Measurements from ENCODE around the gene NPHP4. TPM values are rescaled to one million over a fixed set of nuclear protein-coding genes. Genes with fewer than 3 reads are reported as not detected.

NPHP4 gene
- polyA plus RNA-seq, 1 of the 3 experiments (the other 2 are of a cell fraction): 7.0 TPM

DNA sequence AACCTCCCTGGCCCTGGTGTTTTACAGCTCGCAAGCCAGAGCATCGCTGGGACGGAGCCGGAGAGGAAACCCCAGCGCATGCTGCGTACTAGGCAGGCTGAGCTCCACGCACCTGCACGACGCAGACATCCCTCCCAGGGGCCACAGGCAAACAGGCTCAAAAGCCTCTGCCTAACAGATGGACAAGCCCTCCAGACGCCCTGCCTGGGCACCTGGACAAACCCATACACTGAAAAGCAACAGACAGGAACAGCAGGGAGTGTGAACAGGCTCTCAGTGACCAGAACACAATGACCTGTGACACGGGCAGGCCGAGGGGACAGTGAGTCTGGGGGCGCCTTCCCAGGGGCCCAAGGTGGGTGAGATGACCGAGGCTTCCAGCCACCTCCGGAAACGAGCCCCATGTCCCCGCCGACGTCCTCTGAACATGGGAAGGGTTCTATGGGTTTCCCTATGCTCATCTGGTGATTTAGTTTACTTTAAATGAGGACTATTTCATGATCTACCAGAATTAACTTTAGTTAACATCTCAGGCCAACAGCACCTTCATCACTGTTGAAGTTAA is 40.3 kb downstream of the NPHP4 start:
- TF ChIP-seq ELF1 (IDR thresholded peaks at IDR 0.05) (no peak), TAF1 (IDR thresholded peaks at IDR 0.05; ENCODE audit: borderline replicate concordance, low read depth, low read length) (no peak), CHD2 (IDR thresholded peaks at IDR 0.05; ENCODE audit: low read length, partially characterized antibody) (no peak), YY1 (IDR thresholded peaks at IDR 0.05; ENCODE audit: low read depth) (no peak), MEF2A (IDR thresholded peaks at IDR 0.05; ENCODE audit: borderline replicate concordance, low read depth) (no peak), EZH2phosphoT487 (IDR thresholded peaks at IDR 0.05; ENCODE audit: borderline replicate concordance, low read depth) (no peak), POLR2AphosphoS5 (IDR thresholded peaks at IDR 0.05; ENCODE audit: low read depth, low read length) (no peak), TEAD4 (IDR thresholded peaks at IDR 0.05; ENCODE audit: borderline replicate concordance, insufficient read depth) (no peak), RCOR1 (IDR thresholded peaks at IDR 0.05; ENCODE audit: low read length) (no peak), GABPA (IDR thresholded peaks at IDR 0.05; ENCODE audit: low read depth) (no peak), SMC3 (IDR thresholded peaks at IDR 0.05; ENCODE audit: low read depth, low read length) (no peak), GATA2 (CRISPR knock-in tag; IDR thresholded peaks at IDR 0.05) (no peak), FOXJ3 (CRISPR knock-in tag; IDR thresholded peaks at IDR 0.05) (no peak)
- TF ChIP-seq, protein P1, sequence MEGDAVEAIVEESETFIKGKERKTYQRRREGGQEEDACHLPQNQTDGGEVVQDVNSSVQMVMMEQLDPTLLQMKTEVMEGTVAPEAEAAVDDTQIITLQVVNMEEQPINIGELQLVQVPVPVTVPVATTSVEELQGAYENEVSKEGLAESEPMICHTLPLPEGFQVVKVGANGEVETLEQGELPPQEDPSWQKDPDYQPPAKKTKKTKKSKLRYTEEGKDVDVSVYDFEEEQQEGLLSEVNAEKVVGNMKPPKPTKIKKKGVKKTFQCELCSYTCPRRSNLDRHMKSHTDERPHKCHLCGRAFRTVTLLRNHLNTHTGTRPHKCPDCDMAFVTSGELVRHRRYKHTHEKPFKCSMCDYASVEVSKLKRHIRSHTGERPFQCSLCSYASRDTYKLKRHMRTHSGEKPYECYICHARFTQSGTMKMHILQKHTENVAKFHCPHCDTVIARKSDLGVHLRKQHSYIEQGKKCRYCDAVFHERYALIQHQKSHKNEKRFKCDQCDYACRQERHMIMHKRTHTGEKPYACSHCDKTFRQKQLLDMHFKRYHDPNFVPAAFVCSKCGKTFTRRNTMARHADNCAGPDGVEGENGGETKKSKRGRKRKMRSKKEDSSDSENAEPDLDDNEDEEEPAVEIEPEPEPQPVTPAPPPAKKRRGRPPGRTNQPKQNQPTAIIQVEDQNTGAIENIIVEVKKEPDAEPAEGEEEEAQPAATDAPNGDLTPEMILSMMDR (IDR thresholded peaks at IDR 0.05): no peak
- TF ChIP-seq, protein P2, sequence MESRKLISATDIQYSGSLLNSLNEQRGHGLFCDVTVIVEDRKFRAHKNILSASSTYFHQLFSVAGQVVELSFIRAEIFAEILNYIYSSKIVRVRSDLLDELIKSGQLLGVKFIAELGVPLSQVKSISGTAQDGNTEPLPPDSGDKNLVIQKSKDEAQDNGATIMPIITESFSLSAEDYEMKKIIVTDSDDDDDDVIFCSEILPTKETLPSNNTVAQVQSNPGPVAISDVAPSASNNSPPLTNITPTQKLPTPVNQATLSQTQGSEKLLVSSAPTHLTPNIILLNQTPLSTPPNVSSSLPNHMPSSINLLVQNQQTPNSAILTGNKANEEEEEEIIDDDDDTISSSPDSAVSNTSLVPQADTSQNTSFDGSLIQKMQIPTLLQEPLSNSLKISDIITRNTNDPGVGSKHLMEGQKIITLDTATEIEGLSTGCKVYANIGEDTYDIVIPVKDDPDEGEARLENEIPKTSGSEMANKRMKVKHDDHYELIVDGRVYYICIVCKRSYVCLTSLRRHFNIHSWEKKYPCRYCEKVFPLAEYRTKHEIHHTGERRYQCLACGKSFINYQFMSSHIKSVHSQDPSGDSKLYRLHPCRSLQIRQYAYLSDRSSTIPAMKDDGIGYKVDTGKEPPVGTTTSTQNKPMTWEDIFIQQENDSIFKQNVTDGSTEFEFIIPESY (IDR thresholded peaks at IDR 0.05; ENCODE audit: borderline replicate concordance, low read depth): no peak
- TF ChIP-seq, protein P3, sequence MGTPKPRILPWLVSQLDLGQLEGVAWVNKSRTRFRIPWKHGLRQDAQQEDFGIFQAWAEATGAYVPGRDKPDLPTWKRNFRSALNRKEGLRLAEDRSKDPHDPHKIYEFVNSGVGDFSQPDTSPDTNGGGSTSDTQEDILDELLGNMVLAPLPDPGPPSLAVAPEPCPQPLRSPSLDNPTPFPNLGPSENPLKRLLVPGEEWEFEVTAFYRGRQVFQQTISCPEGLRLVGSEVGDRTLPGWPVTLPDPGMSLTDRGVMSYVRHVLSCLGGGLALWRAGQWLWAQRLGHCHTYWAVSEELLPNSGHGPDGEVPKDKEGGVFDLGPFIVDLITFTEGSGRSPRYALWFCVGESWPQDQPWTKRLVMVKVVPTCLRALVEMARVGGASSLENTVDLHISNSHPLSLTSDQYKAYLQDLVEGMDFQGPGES (IDR thresholded peaks at IDR 0.05; ENCODE audit: low read depth, low read length): no peak
- TF ChIP-seq, protein P4, sequence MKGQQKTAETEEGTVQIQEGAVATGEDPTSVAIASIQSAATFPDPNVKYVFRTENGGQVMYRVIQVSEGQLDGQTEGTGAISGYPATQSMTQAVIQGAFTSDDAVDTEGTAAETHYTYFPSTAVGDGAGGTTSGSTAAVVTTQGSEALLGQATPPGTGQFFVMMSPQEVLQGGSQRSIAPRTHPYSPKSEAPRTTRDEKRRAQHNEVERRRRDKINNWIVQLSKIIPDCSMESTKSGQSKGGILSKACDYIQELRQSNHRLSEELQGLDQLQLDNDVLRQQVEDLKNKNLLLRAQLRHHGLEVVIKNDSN (IDR thresholded peaks at IDR 0.05; ENCODE audit: borderline replicate concordance, low read depth): no peak
- no peaks in the 10 kb centered on the region for H3K27me3 ChIP-seq (ENCODE audit: insufficient read depth)
- no peaks in the 10 kb centered on the region for H3K79me2 ChIP-seq (ENCODE audit: insufficient read depth)
- H3K9me2 ChIP-seq: no peaks in the 10 kb centered on the region
- H4K20me1 ChIP-seq (ENCODE audit: insufficient read depth): no peaks in the 10 kb centered on the region
- no peak overlapping the region for H3K4me2 ChIP-seq
- H2AFZ ChIP-seq (ENCODE audit: low read depth): no peak overlapping the region
- POLR2A ChIA-PET: no interaction called here
- peaks cover 0 to 5% of the 10 kb centered on the region in 2 experiments; a peak in 1 of 4 replicates for H3K4me1 ChIP-seq (ENCODE audit: control insufficient read depth in 1 of 2, insufficient read depth in 2 of 2, low read depth in 1 of 2, low read length in 1 of 2)
- no peaks in the 10 kb centered on the region for H3K9me3 ChIP-seq
- H3K4me3 ChIP-seq (ENCODE audit: low read depth in 2 of 2, low read length in 1 of 2): no peak overlapping the region
- no peak overlapping the region for H3K9ac ChIP-seq
- H3F3A ChIP-seq (replicated peaks; ENCODE audit: insufficient read depth): no peaks in the 10 kb centered on the region
- no peak for DNase-seq
- CTCF ChIA-PET: no interaction called here
- 94% methylated on average over 7 of the region's 19 CpGs for WGBS (ENCODE audit: low lambda C conversion rate)
- no peak overlapping the region for H3K27ac ChIP-seq (ENCODE audit: low read depth in 2 of 2, low read length in 1 of 2)
- peaks cover 0 to 16% of the 10 kb centered on the region in 2 experiments for H3K36me3 ChIP-seq (replicated peaks in 1 of 2; ENCODE audit: control insufficient read depth in 1 of 2, insufficient read depth in 2 of 2, low read length in 1 of 2)
